PC-9 (cell line): ENCODE measurements around the gene ARMH1. TPM values are rescaled to one million over a fixed set of nuclear protein-coding genes. Genes with fewer than 3 reads are reported as not detected.

Experiments used
- total RNA-seq: library from RNA; stranded (reverse); gene quantifications from 2 replicates; pipeline ENCODE4 v1.2.3, GENCODE V29; 2021

The ARMH1 gene
- total RNA-seq, 1 experiment from 2014 or later, result 16.9 TPM

Other genes starting within 250 kb of the ARMH1 start
- gene TMEM53, start 233 bp upstream of the ARMH1 start, total RNA-seq, result 33.2 and 36.1 TPM in 2 replicates
- gene RNU5D-1, start 56.5 kb downstream of the ARMH1 start, total RNA-seq, result not detected in 2 replicates
- 103 and 119 TPM in 2 replicates for gene KIF2C, start 65.1 kb downstream of the ARMH1 start, total RNA-seq
- 2,059 and 2,176 TPM in 2 replicates for gene RPS8, start 100.8 kb downstream of the ARMH1 start, total RNA-seq
- 0.70 and 1.3 TPM in 2 replicates for gene BEST4, start 113.5 kb downstream of the ARMH1 start, total RNA-seq
- gene PLK3, start 125.7 kb downstream of the ARMH1 start, total RNA-seq, result 12.7 and 13.0 TPM in 2 replicates
- gene DYNLT4, start 132.6 kb downstream of the ARMH1 start, total RNA-seq, result 2.8 and 4.3 TPM in 2 replicates
- gene BTBD19, start 133.8 kb downstream of the ARMH1 start, total RNA-seq, result 6.2 and 7.3 TPM in 2 replicates
- 0.28 and 0.83 TPM in 2 replicates for gene PTCH2, start 168.5 kb downstream of the ARMH1 start, total RNA-seq